Neural cell (in vitro differentiated cells): ENCODE measurements around the gene ZMAT5. TPM values are rescaled to one million over a fixed set of nuclear protein-coding genes. Genes with fewer than 3 reads are reported as not detected.

Experiments used
- H2AFZ ChIP-seq: fragments of 200-600, 300-800 bp; sonication (generic), shearing (Covaris generic); 2 replicates; pipeline ENCODE4 v1.6.0; 2014; ENCODE audit warnings: low read depth, mild to moderate bottlenecking, antibody characterized with exemption, low read length, moderate library complexity
- H3F3A ChIP-seq: fragments of 200-600 bp; shearing (Covaris generic); 2 replicates; pipeline ENCODE4 v1.6.1; 2016; ENCODE audit warnings: mild to moderate bottlenecking, moderate library complexity, mixed read lengths, antibody characterized with exemption, low read length; ENCODE audit not compliant: insufficient read depth, poor library complexity, severe bottlenecking
- H3K27ac ChIP-seq: fragments of 200-600, 300-800 bp; sonication (generic), shearing (Covaris generic); 2 replicates; pipeline ENCODE4 v1.5.1; 2014; ENCODE audit warnings: mild to moderate bottlenecking, low read length, moderate library complexity
- H3K27me3 ChIP-seq: fragments of 300-800, 200-600 bp; sonication (generic), shearing (Covaris generic); 2 replicates; pipeline ENCODE4 v1.6.0; 2014; ENCODE audit warnings: mild to moderate bottlenecking, low read depth, low read length, moderate library complexity; ENCODE audit not compliant: insufficient read depth
- H3K36me3 ChIP-seq: fragments of 300-800, 200-600 bp; sonication (generic), shearing (Covaris generic); 2 replicates; pipeline ENCODE4 v1.5.1; 2014; ENCODE audit warnings: mild to moderate bottlenecking, antibody characterized with exemption, low read length, moderate library complexity; ENCODE audit not compliant: insufficient read depth
- H3K4me2 ChIP-seq: fragments of 300-800, 200-600 bp; sonication (generic), shearing (Covaris generic); 2 replicates; pipeline ENCODE4 v1.6.0; 2014; ENCODE audit warnings: mild to moderate bottlenecking, low read length
- H3K4me3 ChIP-seq: fragments of 300-800, 200-600 bp; sonication (generic), shearing (Covaris generic); 2 replicates; pipeline ENCODE4 v1.5.1; 2014; ENCODE audit warnings: mild to moderate bottlenecking, low read length, moderate library complexity
- H3K79me2 ChIP-seq: fragments of 200-600 bp; shearing (Covaris generic); replicated peaks from 2 replicates; pipeline ENCODE4 v1.6.0; 2014; ENCODE audit warnings: mild to moderate bottlenecking, low read length, moderate library complexity; ENCODE audit not compliant: insufficient read depth
- H3K9ac ChIP-seq: fragments of 300-800, 200-600 bp; sonication (generic), shearing (Covaris generic); 2 replicates; pipeline ENCODE4 v1.6.1; 2016; ENCODE audit warnings: mild to moderate bottlenecking, low read length, mixed read lengths
- H3K9me2 ChIP-seq: fragments of 200-600 bp; shearing (Covaris generic); 2 replicates; pipeline ENCODE4 v1.6.1; 2016; ENCODE audit warnings: mild to moderate bottlenecking, low read length, mixed read lengths; ENCODE audit not compliant: insufficient read depth
- H3K9me3 ChIP-seq: fragments of 200-600, 300-800 bp; sonication (generic), shearing (Covaris generic); 2 replicates; pipeline ENCODE4 v1.6.1; 2016; ENCODE audit warnings: mild to moderate bottlenecking, mixed run types, low read length, moderate library complexity, mixed read lengths
- H4K20me1 ChIP-seq: fragments of 200-600 bp; shearing (Covaris generic); 2 replicates; pipeline ENCODE4 v1.6.1; 2016; ENCODE audit warnings: mild to moderate bottlenecking, mixed run types; ENCODE audit not compliant: insufficient read depth
- CTCF ChIP-seq: fragments of 450-650 bp; IDR thresholded peaks from 2 replicates; pipeline ENCODE4 v1.5.1; 2014; ENCODE audit warnings: antibody characterized with exemption, mild to moderate bottlenecking, moderate library complexity; ENCODE audit not compliant: poor library complexity, severe bottlenecking
- EP300 ChIP-seq: fragments of 450-650 bp; conservative IDR thresholded peaks from 2 replicates; pipeline ENCODE4 v1.6.1; 2014; ENCODE audit warnings: antibody characterized with exemption, mild to moderate bottlenecking, moderate library complexity; ENCODE audit not compliant: poor library complexity, severe bottlenecking
- EZH2 ChIP-seq: fragments of 200-600, 300-800 bp; shearing (Covaris generic), sonication (generic); IDR thresholded peaks from 2 replicates; pipeline ENCODE4 v1.6.1; 2014; ENCODE audit warnings: antibody characterized with exemption, low read length, borderline replicate concordance, mild to moderate bottlenecking; ENCODE audit not compliant: insufficient read depth, poor library complexity, severe bottlenecking
- MXI1 ChIP-seq: fragments of 450-650 bp; conservative IDR thresholded peaks from 2 replicates; pipeline ENCODE4 v1.6.1; 2014; ENCODE audit warnings: antibody characterized with exemption, mild to moderate bottlenecking; ENCODE audit not compliant: poor library complexity, severe bottlenecking
- POLR2AphosphoS5 ChIP-seq: IDR thresholded peaks from 2 replicates; pipeline ENCODE4 v1.6.1; 2012
- RAD21 ChIP-seq: fragments of 450-650 bp; conservative IDR thresholded peaks from 2 replicates; pipeline ENCODE4 v1.6.1; 2014; ENCODE audit warnings: antibody characterized with exemption, mild to moderate bottlenecking, moderate library complexity
- REST ChIP-seq: IDR thresholded peaks from 2 replicates; pipeline ENCODE4 v1.6.1; 2012; ENCODE audit warnings: borderline replicate concordance
- SMC3 ChIP-seq: fragments of 450-650 bp; conservative IDR thresholded peaks from 2 replicates; pipeline ENCODE4 v1.6.1; 2014; ENCODE audit warnings: antibody characterized with exemption, mild to moderate bottlenecking, moderate library complexity; ENCODE audit not compliant: poor library complexity
- TAF1 ChIP-seq: IDR thresholded peaks from 2 replicates; pipeline ENCODE4 v1.6.1; 2012; ENCODE audit warnings: low read depth
- polyA plus RNA-seq: library from polyadenylated mRNA; depleted of rRNA; stranded (reverse); fragments of >200 nt; gene quantifications from 2 replicates; pipeline ENCODE4 v1.2.3, GENCODE V29; 2014

ZMAT5 gene
- polyA plus RNA-seq, 1 donor from 2014 or later, result 54.9 TPM

GRCh38 chr22:29769723-29770321 lies 3.0 kb upstream of the ZMAT5 start:
- Histone ChIP-seq H3K4me2 (no peak overlapping the region), H3K9me2 (no peaks in the 10 kb centered on the region), H2AFZ (no peak overlapping the region), H3F3A (no peaks in the 10 kb centered on the region), H3K36me3 (no peaks in the 10 kb centered on the region), H3K4me3 (no peak overlapping the region), H3K9ac (no peak overlapping the region), H4K20me1 (no peaks in the 10 kb centered on the region), H3K27ac (no peak overlapping the region), H3K79me2 (peaks cover 16% of the 10 kb centered on the region), H3K9me3 (no peaks in the 10 kb centered on the region), H3K27me3 (no peaks in the 10 kb centered on the region)
- no peak for TF ChIP-seq POLR2AphosphoS5
- no peak for TF ChIP-seq EP300
- no peak for TF ChIP-seq EZH2
- no peak for TF ChIP-seq RAD21

- Histone ChIP-seq H3K4me2 (peak overlapping the region; percentile 95), H3K4me3 (peak overlapping the region; percentile 88), H2AFZ (no peak overlapping the region), H3K9me2 (no peaks in the 10 kb centered on the region), H3K9me3 (no peaks in the 10 kb centered on the region), H3F3A (no peaks in the 10 kb centered on the region), H3K79me2 (peaks cover 16% of the 10 kb centered on the region), H3K9ac (peak overlapping the region; percentile 89), H3K27me3 (no peaks in the 10 kb centered on the region), H4K20me1 (no peaks in the 10 kb centered on the region), H3K27ac (peak overlapping the region; percentile 81), H3K36me3 (no peaks in the 10 kb centered on the region)
- TF ChIP-seq TAF1 (no peak), EP300 (no peak), RAD21 (no peak), EZH2 (no peak), CTCF (no peak), MXI1 (no peak), SMC3 (no peak), POLR2AphosphoS5 (no peak), REST (no peak)
These were observed 1.4 kb upstream of the ZMAT5 start for GRCh38 chr22:29768052-29768693.
